GM12872 (cell line): ENCODE results near the gene ZFR2.

Source experiments
- CTCF ChIP-seq: IDR thresholded peaks from 3 replicates; pipeline ENCODE4 v1.5.1; 2011; ENCODE audit warnings: low read depth, mild to moderate bottlenecking, low read length, moderate library complexity; ENCODE audit not compliant: insufficient read depth

The ZFR2 gene

GRCh38 chr19:3902317-3902973 lies 33.6 kb upstream of the ZFR2 start:
- TF ChIP-seq CTCF: no peak

- no peak for TF ChIP-seq CTCF
Observed at GRCh38 chr19:3899531-3900294, 30.9 kb upstream of the ZFR2 start.

GRCh38 chr19:3898426-3898825 lies 29.6 kb upstream of the ZFR2 start:
- TF ChIP-seq CTCF: no peak

GRCh38 chr19:3897936-3898335 lies 29.1 kb upstream of the ZFR2 start:
- TF ChIP-seq CTCF: no peak

GRCh38 chr19:3895788-3896187 lies 26.9 kb upstream of the ZFR2 start:
- TF ChIP-seq CTCF: no peak

- no peak for TF ChIP-seq CTCF
Observed at GRCh38 chr19:3893509-3894179, 24.8 kb upstream of the ZFR2 start.

GRCh38 chr19:3890591-3890990 lies 21.8 kb upstream of the ZFR2 start:
- TF ChIP-seq CTCF: no peak
